Measurements from ENCODE around the gene NOX5. TPM values are rescaled to one million over a fixed set of nuclear protein-coding genes. Genes with fewer than 3 reads are reported as not detected.
"Not testable (repeated sequence)": the region's sequence is repeated elsewhere in the genome, so short reads cannot be mapped to it uniquely, and the experiment has no call there.

The NOX5 gene
- total RNA-seq, 2 experiments from 2014 or later = not detected

GRCh38 chr15:69066007-69066995 is 51.8 kb downstream of the NOX5 start:
- Histone ChIP-seq H3K4me3 (ENCODE audit: low read depth, low read length, poor library complexity, severe bottlenecking) (no peak overlapping the region), H3K9me3 (ENCODE audit: low read length) (no peaks in the 10 kb centered on the region), H3K4me2 (ENCODE audit: low read length) (no peak overlapping the region), H2AFZ (ENCODE audit: low read length) (no peak overlapping the region), H3K36me3 (ENCODE audit: insufficient read depth, low read length) (no peaks in the 10 kb centered on the region), H3K27ac (ENCODE audit: low read depth, low read length, poor library complexity, severe bottlenecking) (no peak overlapping the region), H3K4me1 (ENCODE audit: insufficient read depth, low read length, poor library complexity, severe bottlenecking) (peaks cover 4% of the 10 kb centered on the region), H4K20me1 (ENCODE audit: insufficient read depth, low read length) (no peaks in the 10 kb centered on the region), H3K79me2 (ENCODE audit: insufficient read depth, low read depth, low read length) (no peaks in the 10 kb centered on the region), H3K9me2 (ENCODE audit: insufficient read depth, low read length) (no peaks in the 10 kb centered on the region)
- ChIA-PET CTCF (ENCODE audit: unreplicated experiment) (no interaction called here), POLR2A (no interaction called here)
- no TSS peak for BruUV-seq (replicated peaks)
- intact Hi-C loops (cut with micrococcal nuclease; ENCODE audit: unreplicated experiment) = no loop called here
- no peak for DNase-seq (ENCODE audit: low spot score)
- TF ChIP-seq EZH2phosphoT487 (IDR thresholded peaks at IDR 0.05; ENCODE audit: borderline replicate concordance, low read depth, low read length) = no peak
- TF ChIP-seq, protein P1, sequence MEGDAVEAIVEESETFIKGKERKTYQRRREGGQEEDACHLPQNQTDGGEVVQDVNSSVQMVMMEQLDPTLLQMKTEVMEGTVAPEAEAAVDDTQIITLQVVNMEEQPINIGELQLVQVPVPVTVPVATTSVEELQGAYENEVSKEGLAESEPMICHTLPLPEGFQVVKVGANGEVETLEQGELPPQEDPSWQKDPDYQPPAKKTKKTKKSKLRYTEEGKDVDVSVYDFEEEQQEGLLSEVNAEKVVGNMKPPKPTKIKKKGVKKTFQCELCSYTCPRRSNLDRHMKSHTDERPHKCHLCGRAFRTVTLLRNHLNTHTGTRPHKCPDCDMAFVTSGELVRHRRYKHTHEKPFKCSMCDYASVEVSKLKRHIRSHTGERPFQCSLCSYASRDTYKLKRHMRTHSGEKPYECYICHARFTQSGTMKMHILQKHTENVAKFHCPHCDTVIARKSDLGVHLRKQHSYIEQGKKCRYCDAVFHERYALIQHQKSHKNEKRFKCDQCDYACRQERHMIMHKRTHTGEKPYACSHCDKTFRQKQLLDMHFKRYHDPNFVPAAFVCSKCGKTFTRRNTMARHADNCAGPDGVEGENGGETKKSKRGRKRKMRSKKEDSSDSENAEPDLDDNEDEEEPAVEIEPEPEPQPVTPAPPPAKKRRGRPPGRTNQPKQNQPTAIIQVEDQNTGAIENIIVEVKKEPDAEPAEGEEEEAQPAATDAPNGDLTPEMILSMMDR (conservative IDR thresholded peaks at IDR 0.05; ENCODE audit: low read length) = no peak

DNA sequence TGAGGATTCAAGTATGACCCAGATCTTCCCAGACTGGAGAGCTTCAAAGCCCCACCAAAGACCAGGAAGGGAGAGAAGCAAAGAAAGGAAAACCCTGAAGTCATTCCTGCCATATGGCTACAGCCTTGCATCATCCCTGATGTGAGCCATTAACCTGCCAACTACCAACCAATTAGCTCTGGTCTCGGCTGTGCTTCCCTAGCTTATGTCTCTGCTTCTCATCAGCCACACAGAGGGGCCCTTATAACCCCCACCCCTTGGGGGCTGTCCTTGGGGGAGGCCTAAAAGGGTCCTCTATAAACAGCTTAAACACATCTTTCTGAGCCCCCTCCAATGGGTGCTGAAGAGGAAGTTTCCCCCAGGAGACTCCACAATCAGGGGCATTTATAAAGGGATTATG is 52.8 kb downstream of the NOX5 start:
- H3K9me3 ChIP-seq (ENCODE audit: low read length) = no peaks in the 10 kb centered on the region
- POLR2A ChIA-PET = no interaction called here
- H3K9me2 ChIP-seq (ENCODE audit: insufficient read depth, low read length) = no peaks in the 10 kb centered on the region
- H3K4me1 ChIP-seq (ENCODE audit: insufficient read depth, low read length, poor library complexity, severe bottlenecking) = no peaks in the 10 kb centered on the region
- no peak overlapping the region for H2AFZ ChIP-seq (ENCODE audit: low read length)
- H3K79me2 ChIP-seq (ENCODE audit: insufficient read depth, low read depth, low read length) = no peaks in the 10 kb centered on the region
- no peak overlapping the region for H3K4me2 ChIP-seq (ENCODE audit: low read length)
- DNase-seq (ENCODE audit: low spot score) = no peak
- H4K20me1 ChIP-seq (ENCODE audit: insufficient read depth, low read length) = no peaks in the 10 kb centered on the region
- CTCF ChIA-PET (ENCODE audit: unreplicated experiment) = no interaction called here
- H3K36me3 ChIP-seq (ENCODE audit: insufficient read depth, low read length) = no peaks in the 10 kb centered on the region
- H3K4me3 ChIP-seq (ENCODE audit: low read depth, low read length, poor library complexity, severe bottlenecking) = no peak overlapping the region
- BruUV-seq (replicated peaks) = no TSS peak
- no peak overlapping the region for H3K27ac ChIP-seq (ENCODE audit: low read depth, low read length, poor library complexity, severe bottlenecking)
- TF ChIP-seq, protein P1 (conservative IDR thresholded peaks at IDR 0.05; ENCODE audit: low read length) = no peak
- TF ChIP-seq EZH2phosphoT487 (IDR thresholded peaks at IDR 0.05; ENCODE audit: borderline replicate concordance, low read depth, low read length) = no peak
- intact Hi-C loops (cut with micrococcal nuclease; ENCODE audit: unreplicated experiment) = no loop called here

DNA sequence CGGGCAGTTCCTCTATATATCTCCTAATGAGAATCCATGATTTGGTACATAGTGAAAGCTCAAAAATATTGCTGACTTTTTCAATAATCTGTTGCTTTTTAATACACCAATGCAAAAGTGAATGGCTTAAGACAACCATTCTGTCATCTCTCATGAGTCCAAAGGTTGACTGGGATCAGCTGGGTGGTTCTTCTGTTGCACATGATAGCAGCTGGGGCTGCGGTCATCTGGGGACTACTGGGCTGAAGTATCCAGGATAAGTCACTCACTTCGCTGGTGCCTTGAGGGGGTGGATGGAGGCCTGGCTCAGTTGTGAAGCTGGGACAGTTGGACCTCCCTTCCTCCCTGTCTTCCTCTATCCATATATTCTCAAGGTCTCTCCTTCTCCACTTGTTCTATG is 53.7 kb downstream of the NOX5 start:
- Histone ChIP-seq H3K27ac (ENCODE audit: low read depth, low read length, poor library complexity, severe bottlenecking) (no peak overlapping the region), H3K79me2 (ENCODE audit: insufficient read depth, low read depth, low read length) (no peaks in the 10 kb centered on the region), H4K20me1 (ENCODE audit: insufficient read depth, low read length) (no peaks in the 10 kb centered on the region), H3K4me1 (ENCODE audit: insufficient read depth, low read length, poor library complexity, severe bottlenecking) (no peaks in the 10 kb centered on the region), H3K36me3 (ENCODE audit: insufficient read depth, low read length) (no peaks in the 10 kb centered on the region), H3K4me2 (ENCODE audit: low read length) (no peak overlapping the region), H2AFZ (ENCODE audit: low read length) (no peak overlapping the region), H3K9me3 (ENCODE audit: low read length) (no peaks in the 10 kb centered on the region), H3K4me3 (ENCODE audit: low read depth, low read length, poor library complexity, severe bottlenecking) (no peak overlapping the region), H3K9me2 (ENCODE audit: insufficient read depth, low read length) (no peaks in the 10 kb centered on the region)
- BruUV-seq (replicated peaks) = no TSS peak
- POLR2A ChIA-PET = interaction anchor here (1.0 kb wide), 1 partner anchor 22 kb away, joined by 3 read pairs; no protein-coding TSS in a partner anchor
- DNase-seq (ENCODE audit: low spot score) = no peak
- CTCF ChIA-PET (ENCODE audit: unreplicated experiment) = no interaction called here
- TF ChIP-seq EZH2phosphoT487 (IDR thresholded peaks at IDR 0.05; ENCODE audit: borderline replicate concordance, low read depth, low read length) = no peak
- TF ChIP-seq, protein P1 (conservative IDR thresholded peaks at IDR 0.05; ENCODE audit: low read length) = no peak
- intact Hi-C loops (cut with micrococcal nuclease; ENCODE audit: unreplicated experiment) = no loop called here

DNA sequence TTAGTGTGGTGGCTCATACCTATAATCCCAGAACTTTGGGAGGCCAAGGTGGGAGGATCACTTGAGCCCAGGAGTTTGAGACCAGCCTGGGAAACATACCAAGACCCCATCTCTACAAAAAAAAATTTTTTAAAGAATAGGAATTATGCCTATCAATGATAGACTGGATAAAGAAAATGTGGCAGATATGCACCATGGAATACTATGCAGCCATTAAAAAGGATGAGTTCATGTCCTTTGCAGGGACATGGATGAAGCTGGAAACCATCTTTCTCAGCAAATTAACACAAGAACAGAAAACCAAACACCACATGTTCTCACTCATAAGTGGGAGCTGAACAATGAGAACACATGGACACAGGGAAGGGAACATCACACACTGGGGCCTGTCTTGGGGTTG is 54.8 kb downstream of the NOX5 start:
- POLR2A ChIA-PET = interaction anchor here (0.7 kb wide), 1 partner anchor 35 kb away, joined by 3 read pairs; no protein-coding TSS in a partner anchor
- H3K79me2 ChIP-seq (ENCODE audit: insufficient read depth, low read depth, low read length); H3K4me3 ChIP-seq (ENCODE audit: low read depth, low read length, poor library complexity, severe bottlenecking); H3K27ac ChIP-seq (ENCODE audit: low read depth, low read length, poor library complexity, severe bottlenecking); CTCF ChIA-PET (ENCODE audit: unreplicated experiment); DNase-seq (ENCODE audit: low spot score); H3K36me3 ChIP-seq (ENCODE audit: insufficient read depth, low read length); H4K20me1 ChIP-seq (ENCODE audit: insufficient read depth, low read length); H3K4me2 ChIP-seq (ENCODE audit: low read length); H3K4me1 ChIP-seq (ENCODE audit: insufficient read depth, low read length, poor library complexity, severe bottlenecking); BruUV-seq (replicated peaks); H2AFZ ChIP-seq (ENCODE audit: low read length); H3K9me3 ChIP-seq (ENCODE audit: low read length); H3K9me2 ChIP-seq (ENCODE audit: insufficient read depth, low read length); intact Hi-C loops (cut with micrococcal nuclease; ENCODE audit: unreplicated experiment): not testable (repeated sequence)

Measured in OCI-LY7 (cell line).